ENCODE data around the gene INTS4. TPM values are rescaled to one million over a fixed set of nuclear protein-coding genes. Genes with fewer than 3 reads are reported as not detected.
"Not testable (repeated sequence)": the region's sequence is repeated elsewhere in the genome, so short reads cannot be mapped to it uniquely, and the experiment has no call there.

The INTS4 gene, protein sequence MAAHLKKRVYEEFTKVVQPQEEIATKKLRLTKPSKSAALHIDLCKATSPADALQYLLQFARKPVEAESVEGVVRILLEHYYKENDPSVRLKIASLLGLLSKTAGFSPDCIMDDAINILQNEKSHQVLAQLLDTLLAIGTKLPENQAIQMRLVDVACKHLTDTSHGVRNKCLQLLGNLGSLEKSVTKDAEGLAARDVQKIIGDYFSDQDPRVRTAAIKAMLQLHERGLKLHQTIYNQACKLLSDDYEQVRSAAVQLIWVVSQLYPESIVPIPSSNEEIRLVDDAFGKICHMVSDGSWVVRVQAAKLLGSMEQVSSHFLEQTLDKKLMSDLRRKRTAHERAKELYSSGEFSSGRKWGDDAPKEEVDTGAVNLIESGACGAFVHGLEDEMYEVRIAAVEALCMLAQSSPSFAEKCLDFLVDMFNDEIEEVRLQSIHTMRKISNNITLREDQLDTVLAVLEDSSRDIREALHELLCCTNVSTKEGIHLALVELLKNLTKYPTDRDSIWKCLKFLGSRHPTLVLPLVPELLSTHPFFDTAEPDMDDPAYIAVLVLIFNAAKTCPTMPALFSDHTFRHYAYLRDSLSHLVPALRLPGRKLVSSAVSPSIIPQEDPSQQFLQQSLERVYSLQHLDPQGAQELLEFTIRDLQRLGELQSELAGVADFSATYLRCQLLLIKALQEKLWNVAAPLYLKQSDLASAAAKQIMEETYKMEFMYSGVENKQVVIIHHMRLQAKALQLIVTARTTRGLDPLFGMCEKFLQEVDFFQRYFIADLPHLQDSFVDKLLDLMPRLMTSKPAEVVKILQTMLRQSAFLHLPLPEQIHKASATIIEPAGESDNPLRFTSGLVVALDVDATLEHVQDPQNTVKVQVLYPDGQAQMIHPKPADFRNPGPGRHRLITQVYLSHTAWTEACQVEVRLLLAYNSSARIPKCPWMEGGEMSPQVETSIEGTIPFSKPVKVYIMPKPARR
- total RNA-seq = 28.8 TPM

DNA sequence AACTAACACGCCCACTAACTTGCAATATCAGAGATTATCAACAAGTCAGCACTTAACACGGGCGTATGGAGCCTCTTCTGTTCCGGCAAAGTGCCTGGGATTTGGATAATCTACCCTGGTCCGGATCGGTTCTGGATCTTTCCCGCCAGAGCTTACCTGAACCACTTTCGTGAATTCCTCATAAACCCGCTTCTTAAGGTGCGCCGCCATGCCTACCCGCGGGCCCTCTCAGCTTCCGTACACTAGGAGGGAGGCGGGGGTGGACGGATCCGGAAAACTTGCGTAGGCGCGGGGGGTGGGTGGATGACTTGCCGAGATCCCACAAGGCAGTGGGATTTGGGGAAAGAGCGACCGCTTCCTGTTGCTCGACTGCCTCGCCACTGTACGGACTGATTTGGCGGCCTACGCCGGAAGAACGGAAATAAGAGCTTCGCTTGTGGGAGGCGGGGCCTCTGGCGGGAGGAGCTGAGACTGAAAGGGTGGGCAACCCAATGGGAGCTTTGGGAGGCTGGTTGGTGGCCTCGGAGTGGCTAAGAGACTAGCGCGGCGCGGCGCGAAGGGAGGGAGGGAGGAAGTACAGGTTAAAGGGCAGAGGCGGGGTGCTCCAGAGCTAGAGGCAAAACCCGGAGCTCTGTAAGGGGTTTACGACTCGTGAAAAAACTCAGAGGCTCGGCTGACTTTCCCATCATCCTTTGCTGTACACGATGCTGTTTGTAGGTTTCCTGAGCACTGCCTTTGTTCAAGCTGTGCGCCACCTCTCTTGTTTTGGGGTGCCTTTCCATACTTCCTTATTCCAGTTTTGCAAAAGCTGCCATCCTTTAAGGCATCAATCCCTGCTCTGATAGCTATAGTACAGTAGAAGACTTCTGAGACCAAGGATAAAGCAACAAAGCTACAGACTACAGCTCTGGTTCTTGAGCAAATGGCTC lies at the start of gene INTS4:
Gene INTS4, minus strand, starts transcription at position 235 of the 929 bp plus-strand sequence. Its CDS starts 25 bp downstream, at position 210.
- DNase-seq (ENCODE audit: low spot score) = peak; percentile 99

DNA sequence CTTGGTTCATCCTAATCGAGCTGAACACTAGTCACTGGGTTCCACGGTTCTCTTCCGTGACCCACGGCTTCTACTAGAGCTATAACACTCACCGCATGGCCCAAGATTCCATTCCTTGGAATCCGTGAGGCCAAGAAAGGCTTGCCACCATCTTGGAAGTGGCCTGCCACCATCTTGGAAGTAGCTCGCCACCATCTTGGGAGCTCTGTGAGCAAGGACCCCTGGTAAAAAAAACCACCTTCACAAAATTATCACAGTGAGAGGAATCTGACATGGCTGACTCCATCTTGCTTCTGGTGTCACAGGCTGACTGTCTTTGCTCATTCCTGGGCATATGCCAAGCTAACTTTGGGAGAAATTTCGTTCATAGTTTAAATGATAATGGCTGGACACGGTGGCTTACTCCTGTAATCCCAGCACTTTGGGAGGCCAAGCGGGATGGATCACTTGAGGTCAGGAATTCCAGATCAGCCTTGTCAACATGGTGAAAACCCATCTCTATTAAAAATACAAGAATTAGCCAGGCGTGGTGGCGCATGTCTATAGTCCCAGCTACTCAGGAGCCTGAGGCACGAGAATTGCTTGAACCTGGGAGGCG lies 47.5 kb upstream of the INTS4 start:
- no peak for DNase-seq (ENCODE audit: low spot score)

DNA sequence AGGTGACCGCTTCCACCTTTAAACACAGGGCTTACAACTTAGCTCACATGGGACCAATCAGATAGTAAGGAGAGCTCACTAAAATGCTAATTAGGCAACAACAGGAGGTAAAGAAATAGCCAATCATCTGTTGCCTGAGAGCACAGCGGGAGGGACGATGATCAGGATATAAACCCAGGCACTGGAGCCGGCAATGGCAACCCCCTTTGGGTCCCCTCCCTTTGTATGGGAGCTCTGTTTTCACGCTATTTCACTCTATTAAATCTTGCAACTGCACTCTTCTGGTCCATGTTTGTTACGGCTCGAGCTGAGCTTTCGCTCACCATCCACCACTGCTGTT lies 46.9 kb upstream of the INTS4 start:
- not testable (repeated sequence) for DNase-seq (ENCODE audit: low spot score)

DNA sequence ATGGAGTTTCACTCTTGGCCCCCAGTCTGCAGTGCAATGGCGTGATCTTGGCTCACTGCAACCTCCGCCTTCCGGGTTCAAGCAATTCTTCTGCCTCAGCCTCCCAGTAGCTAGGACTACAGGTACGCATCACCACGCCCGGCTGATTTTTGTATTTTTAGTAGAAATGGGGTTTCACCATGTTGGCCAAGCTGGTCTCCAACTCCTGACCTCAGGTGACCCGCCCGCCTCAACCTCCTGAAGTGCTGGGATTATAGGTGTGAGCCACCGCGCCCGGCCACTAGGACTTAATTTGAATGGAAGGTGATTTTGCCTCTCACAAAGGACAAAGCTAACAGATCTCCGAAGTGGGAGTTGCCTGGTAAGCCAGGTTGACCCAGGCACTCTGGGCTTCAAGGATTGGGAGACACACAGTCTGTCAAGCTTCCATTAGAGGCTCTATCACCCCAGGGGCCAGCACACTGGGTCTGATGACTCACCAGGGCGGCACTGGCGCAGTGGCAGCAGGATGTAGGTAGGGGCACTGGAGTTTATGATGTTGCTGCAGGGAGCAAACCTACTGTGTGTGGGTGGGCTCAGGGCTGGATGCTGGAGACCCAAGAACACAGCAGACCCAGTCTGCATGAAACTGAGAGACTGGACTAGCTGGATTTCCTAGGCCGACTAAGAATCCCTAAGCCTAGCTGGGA lies 46.4 kb upstream of the INTS4 start:
- no peak for DNase-seq (ENCODE audit: low spot score)

DNA sequence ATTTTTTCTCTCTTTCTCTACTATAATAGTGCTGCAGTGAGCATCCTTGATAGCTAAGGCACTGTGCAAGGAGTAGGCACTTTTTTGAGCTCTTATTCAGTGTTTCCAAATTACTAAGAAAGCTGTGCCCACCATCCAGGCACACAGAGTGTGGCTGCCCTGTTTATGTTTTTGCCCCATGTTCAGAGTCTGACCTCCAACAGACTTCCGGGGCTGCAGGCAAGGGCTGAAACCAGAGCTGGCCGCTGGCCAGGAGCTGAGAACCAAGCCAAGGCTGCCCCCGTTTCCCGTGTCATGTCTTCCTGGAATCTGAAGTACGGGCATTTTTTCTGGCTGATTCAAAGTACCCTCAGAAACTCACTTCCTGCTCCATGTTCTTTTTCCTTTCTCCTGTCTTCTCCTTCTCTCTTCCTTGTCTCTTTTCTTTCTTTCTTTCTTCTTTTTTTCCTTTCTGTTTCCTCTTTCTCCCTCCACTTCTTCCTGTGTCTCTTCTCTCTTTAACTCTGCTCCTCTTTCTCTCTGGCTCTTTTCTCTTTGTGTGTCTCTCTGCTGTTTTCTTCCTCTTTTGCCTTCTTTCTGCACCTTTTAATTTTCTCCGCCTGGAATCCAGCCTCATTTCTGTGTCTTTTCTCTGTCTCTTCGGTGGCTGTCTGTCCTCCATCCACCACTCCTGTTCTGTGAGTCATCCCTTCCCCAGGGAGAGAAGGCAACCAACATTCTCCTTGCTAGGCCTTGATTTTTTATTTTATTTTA lies 45.6 kb upstream of the INTS4 start:
- DNase-seq (ENCODE audit: low spot score) = peak; percentile 72

DNA sequence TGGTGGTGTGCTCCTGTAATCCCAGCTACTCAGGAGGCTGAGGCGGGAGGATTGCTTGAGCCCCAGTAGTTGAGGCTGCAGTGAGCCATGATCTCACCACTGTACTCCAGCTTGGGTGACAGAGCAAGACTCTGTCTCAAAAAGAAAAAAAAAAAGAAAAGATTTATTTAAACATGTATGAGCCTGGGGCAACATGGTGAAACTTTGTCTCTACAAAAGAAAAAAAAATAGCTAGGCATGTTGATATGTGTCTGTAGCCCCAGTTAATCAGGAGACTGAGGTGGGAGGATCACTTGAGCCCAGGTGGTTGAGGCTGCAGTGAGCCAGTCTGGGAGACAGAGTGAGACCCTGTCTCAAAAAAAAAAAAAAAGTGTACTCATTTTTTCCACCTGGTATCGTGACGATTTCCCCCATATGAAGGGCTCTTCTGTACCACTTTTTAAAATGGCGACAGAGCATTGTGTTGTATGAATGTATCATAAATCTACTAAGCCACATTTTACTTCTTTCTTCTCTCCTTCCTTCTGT lies 45.0 kb upstream of the INTS4 start:
- DNase-seq (ENCODE audit: low spot score) = no peak

DNA sequence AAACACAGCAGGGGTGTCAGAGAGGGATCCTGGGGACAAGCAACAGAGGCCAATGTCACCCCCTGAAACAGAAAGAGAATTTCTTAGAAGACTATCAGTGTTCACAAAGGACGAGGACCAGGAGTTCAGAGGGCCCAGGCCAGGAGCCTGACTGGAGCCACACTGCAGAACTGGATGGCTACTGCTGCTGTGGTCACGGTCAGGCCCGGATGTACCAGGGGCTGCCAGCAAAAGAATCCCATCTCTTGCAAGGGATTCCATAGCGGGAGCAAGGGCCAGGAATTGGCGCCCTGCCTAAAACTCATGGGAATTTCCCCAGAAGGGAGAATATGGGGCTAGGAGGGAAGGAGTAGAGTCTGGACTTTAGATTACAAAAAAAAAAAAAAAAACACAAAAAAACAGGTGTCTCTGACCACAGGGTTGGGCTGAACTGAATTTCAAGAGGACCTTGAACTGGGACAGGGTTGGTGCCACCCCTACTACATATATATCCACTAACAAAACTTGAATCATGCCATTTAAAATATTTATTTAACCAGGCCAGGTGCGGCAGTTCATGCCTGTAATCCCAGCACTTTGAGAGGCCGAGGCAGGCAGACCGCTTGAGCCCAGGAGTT lies 44.3 kb upstream of the INTS4 start:
- DNase-seq (ENCODE audit: low spot score) = no peak

DNA sequence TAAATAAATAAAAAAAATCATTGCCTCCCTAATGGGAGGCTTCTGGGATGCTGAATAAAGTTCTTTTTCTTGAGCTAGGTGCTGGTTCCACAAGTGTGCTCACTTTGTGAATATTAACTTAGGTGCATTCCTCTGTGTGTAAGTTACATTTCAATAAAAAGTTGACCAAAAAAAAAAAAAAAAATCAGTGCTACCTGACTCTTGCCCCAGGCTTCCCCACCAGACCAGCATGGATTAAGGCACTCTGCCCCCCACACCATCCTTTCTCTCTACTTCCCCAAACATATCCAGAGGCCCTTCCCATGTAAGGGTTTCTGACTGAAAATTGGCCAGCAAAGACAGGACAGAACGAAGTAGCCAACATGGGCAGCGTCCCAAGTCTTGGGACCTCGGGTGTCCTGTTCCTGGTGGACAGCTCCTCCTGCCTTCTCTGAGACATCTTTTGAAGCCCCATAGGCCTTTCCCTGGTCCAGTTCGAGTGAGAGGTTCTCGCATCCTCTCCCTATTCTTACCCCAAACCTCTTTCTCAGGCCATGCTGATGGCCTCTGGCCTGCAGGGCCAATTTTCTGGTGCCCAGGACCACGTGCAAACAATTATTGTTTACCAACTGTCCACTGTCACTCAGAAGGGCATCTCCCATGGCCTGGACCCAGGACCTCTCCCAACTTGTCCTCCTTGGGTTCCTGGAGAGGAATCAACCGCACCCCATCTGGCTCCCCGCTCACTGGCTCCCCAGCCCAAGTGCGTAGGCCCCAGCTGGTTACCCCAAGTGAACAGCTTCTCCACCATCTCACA lies 43.6 kb upstream of the INTS4 start:
- no peak for DNase-seq (ENCODE audit: low spot score)

DNA sequence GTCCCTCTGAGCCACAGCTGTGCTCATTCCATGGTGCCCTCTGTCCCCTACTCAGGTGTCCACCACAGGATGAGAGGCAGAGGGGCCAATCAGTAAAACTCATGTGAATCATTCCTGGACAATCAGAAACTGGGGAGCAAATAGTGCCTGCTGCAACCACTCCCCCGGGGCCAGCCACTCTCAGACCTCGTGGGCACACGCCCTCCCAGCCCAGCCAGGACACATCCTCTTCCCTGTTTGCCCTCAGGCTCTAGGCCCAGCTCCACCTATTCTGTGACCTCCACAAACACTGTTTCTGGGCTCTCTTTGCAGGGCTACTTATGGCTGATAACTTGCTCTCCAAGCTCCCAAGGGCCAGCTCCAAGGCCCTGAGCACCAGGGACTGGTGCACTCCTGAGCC lies 42.6 kb upstream of the INTS4 start:
- peak; percentile 31 for DNase-seq (ENCODE audit: low spot score)

DNA sequence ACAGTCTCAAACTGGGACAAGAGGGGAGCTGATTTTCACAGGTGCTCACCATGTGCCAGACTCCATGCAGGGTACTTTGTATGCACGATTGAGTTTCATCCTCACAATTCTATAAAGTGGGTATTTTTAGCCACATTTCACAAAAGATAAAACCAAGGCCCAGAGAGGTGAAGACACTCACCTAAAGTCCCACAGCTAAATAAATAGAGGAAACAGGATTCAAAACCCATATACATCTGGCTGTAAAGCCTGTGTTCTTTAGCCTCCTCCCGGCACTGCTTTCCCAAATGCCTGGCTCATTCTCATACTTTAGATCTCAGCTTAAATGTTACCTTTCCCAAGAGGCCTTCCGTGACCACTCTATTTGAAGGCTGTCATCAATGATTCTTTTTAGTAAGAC lies 41.8 kb upstream of the INTS4 start:
- no peak for DNase-seq (ENCODE audit: low spot score)

DNA sequence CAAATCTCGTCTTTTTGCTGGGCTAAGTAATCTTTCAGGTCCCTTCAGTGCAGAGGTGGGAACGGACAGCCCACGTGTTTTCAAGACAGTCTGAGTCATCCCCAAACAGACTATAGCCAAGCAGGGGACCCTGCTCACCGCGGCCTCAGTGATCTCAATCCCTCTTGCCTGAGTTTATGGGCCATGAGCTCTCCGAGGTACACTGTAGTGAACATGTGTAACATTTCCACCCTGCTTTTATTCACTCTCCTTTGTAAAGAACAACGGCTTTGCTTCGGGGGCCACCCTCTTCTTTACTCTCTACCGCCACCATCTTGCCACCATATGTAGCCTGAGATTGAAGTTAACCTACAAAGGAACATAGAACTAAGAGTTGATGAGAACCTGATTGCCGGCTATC lies 40.2 kb upstream of the INTS4 start:
- no peak for DNase-seq (ENCODE audit: low spot score)

DNA sequence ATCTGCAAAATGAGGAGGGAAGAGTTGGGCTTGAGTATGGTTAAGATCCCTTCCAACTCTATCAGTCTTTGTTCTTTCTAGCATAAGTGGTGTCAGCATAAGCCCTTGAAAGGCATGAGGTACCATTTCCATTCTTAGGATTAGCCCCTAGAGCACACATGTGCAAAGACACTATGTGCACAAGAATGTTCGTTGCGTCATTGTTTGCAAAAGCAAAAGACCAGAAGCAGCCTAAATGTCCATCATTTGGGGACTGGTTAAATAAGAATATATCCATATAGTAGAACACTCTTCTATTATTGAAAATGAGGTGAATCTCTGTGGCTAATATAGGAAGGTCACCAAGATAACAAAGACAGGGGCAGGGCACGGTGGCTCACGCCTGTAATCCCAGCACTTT lies 38.6 kb upstream of the INTS4 start:
- DNase-seq (ENCODE audit: low spot score) = no peak

DNA sequence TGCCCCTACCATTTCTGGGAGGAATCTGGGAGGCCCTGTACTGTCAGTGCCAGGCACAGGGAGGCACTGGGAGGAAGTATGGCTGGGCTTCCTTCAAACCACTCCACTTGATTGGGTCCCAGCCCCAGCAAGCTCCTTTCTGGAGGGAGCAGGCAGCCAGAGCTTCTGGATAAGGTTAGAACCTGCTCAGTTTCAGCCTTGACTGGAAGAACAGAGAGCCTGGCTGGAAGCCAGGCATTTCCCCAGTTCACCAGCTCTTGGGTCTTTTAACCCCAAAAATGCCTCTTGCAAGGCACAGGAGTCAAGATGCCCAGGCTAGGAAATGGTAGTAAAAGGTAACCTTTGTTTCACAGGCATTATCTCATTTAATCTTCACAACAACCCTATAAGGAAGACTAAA lies 37.6 kb upstream of the INTS4 start:
- no peak for DNase-seq (ENCODE audit: low spot score)

DNA sequence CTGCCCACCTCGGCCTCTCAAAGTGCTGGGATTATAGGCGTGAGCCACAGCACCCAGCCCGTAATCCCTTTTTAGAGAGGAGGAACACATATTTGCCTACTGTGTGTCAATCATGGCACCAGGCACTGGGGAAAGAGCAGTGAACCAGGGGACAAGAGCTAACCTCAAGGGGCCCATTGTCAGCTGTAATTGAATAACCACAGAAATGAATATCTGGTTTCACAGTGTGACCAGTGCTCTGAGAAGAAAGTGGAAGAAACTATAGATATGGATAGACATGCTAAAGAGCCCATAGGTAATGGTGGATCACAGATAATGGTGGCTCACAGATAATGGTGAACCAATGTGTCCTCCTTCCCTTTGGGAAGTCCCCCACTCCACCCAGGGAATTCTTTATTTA lies 37.2 kb upstream of the INTS4 start:
- DNase-seq (ENCODE audit: low spot score) = no peak

DNA sequence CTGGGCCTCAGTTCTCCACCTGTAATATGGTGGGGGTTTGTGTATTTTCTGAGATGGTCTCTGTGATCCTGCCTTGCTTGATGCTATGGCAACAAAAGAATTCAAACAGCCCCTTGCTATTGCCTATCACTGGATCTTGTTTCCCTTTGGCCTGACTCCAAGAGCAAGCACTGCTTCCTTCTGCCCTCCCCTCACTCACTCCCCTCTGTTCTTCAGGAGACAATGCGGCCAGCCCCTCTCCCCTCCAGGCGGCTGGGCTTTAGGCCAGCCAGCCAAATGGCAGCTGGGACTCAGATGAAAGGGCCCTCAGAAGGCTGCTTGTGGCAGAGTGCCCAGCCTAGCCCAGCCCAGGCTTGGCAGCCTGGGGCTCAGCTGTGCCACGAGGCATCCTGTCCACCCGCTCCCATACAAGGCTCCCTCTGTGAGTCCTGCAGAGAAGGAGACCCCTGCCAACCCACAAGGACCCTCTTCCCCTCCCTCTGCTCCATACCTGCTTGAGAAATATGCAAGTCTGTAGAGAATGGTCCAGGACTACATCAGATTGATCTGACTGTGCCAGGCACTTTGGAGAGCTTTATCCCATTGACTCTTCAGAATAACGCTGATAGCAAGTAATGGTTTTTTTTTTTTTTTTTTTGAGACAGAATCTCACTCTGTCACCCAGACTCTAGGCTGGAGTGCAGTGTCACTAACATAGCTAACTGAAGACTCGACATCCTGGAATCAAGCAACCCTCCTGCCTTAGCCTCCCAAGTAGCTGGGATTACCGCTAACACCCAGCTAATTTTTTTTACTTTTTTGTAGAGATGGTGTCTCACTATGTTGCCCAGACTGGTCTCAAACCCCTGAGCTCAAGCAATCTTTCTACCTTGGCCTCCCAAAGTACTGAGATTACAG lies 36.2 kb upstream of the INTS4 start:
- DNase-seq (ENCODE audit: low spot score) = peak; percentile 73

DNA sequence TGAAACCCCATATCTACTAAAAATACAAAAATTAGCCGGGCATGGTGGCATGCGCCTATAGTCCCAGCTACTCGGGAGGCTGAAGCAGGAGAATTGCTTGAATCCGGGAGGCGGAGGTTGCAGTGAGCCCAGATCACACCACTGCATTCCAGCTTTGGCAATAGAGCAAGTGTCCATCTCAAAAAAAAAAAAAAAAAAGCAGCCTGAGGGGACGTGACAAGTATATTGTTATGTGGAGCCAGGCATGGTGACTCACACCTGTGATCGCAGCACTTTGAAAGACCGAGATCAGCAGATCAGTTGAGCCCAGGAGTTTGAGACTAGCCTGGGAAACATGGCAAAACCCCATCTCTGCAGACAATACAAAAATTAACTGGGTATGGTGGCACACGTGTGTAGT lies 34.0 kb upstream of the INTS4 start:
- peak; percentile 57 for DNase-seq (ENCODE audit: low spot score)

DNA sequence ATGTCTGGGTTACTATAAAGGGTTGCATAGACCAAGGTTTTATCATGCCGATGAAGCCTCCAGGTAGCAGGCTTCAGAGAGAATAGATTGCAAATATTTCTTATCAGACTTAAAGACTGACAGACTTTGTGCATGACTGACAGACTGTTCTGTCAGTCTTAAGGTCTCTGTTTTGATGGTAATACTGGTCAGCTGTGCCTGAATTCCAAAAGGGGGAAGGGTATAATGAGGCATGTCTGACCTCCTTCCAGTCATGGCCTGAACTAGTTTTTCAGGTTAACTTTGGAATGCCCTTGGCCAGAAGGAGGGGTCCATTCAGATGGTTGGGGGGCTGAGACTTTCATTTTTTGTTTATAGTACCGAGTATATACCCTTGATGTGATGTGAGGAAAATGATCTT lies 33.3 kb upstream of the INTS4 start:
- no peak for DNase-seq (ENCODE audit: low spot score)
